PFSK-1 (cell line): ENCODE measurements around the gene PDE12.

Experiments used
- FOXP2 ChIP-seq: optimal IDR thresholded peaks from 2 replicates; pipeline ENCODE3; 2011; ENCODE audit warnings: borderline replicate concordance, control low read depth, inconsistent platforms; ENCODE audit not compliant: insufficient read depth; ENCODE audit errors: extremely low read length, extremely low read depth
- POLR2AphosphoS5 ChIP-seq: IDR thresholded peaks from 2 replicates; pipeline ENCODE4 v1.6.1; 2012; ENCODE audit warnings: low read depth, mild to moderate bottlenecking, control low read depth, low read length, moderate library complexity
- SIN3A ChIP-seq: IDR thresholded peaks from 2 replicates; pipeline ENCODE4 v1.6.1; 2012; ENCODE audit warnings: mild to moderate bottlenecking, low read length, moderate library complexity, borderline replicate concordance; ENCODE audit not compliant: insufficient read depth
- TAF1 ChIP-seq: IDR thresholded peaks from 2 replicates; pipeline ENCODE4 v1.6.1; 2012; ENCODE audit warnings: low read length, control low read depth, borderline replicate concordance; ENCODE audit not compliant: insufficient read depth
- TF ChIP-seq, protein P1 (sequence below), 2 experiments: IDR thresholded peaks; 2 replicates each; pipeline versions ENCODE4 v1.6.1 to v1.8.0; 2011 to 2012; ENCODE audit warnings: low read depth in 2 of 2, low read length in 2 of 2, control low read depth in 1 of 2, inconsistent platforms in 1 of 2, mild to moderate bottlenecking in 1 of 2, moderate library complexity in 1 of 2; ENCODE audit not compliant: insufficient read depth in 1 of 2

DNA sequence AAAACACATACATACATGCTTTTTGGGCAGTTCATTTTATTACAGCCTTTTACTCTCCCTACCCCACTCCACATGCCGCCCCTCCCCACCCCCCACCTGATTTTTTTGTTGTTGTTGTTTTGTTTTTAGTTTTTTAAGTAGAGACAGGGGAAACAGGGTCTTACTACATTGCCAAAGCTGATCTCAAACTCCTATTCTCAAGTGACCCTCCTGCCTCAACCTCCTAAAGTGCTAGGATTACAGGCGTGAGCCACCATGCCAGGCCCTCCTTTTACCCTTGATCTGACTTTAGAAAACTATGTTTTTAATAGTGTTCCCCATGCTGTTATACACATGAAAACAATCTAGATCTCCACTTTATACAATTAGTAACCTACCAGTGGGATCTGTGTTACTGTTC lies 14.8 kb downstream of the PDE12 start:
- TF ChIP-seq POLR2AphosphoS5 (no peak), TAF1 (no peak), SIN3A (no peak), FOXP2 (no peak)
- TF ChIP-seq, protein P1, sequence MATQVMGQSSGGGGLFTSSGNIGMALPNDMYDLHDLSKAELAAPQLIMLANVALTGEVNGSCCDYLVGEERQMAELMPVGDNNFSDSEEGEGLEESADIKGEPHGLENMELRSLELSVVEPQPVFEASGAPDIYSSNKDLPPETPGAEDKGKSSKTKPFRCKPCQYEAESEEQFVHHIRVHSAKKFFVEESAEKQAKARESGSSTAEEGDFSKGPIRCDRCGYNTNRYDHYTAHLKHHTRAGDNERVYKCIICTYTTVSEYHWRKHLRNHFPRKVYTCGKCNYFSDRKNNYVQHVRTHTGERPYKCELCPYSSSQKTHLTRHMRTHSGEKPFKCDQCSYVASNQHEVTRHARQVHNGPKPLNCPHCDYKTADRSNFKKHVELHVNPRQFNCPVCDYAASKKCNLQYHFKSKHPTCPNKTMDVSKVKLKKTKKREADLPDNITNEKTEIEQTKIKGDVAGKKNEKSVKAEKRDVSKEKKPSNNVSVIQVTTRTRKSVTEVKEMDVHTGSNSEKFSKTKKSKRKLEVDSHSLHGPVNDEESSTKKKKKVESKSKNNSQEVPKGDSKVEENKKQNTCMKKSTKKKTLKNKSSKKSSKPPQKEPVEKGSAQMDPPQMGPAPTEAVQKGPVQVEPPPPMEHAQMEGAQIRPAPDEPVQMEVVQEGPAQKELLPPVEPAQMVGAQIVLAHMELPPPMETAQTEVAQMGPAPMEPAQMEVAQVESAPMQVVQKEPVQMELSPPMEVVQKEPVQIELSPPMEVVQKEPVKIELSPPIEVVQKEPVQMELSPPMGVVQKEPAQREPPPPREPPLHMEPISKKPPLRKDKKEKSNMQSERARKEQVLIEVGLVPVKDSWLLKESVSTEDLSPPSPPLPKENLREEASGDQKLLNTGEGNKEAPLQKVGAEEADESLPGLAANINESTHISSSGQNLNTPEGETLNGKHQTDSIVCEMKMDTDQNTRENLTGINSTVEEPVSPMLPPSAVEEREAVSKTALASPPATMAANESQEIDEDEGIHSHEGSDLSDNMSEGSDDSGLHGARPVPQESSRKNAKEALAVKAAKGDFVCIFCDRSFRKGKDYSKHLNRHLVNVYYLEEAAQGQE (IDR thresholded peaks at IDR 0.05; ENCODE audit: insufficient read depth in 1 of 2, low read depth in 2 of 2, low read length in 2 of 2): no peak
